GM19238 (cell line): ENCODE measurements around the gene ARL8A.
"Not testable (repeated sequence)": the region's sequence is repeated elsewhere in the genome, so short reads cannot be mapped to it uniquely, and the experiment has no call there.

ENCODE experiments used
- DNase-seq: peaks from one replicate; pipeline ENCODE4 v3.0.0; 2011; ENCODE audit warnings: low spot score; ENCODE audit not compliant: insufficient read length

The ARL8A gene

GRCh38 chr1:202117898-202118371 is 26.6 kb downstream of the ARL8A start:
- DNase-seq = no peak

DNA sequence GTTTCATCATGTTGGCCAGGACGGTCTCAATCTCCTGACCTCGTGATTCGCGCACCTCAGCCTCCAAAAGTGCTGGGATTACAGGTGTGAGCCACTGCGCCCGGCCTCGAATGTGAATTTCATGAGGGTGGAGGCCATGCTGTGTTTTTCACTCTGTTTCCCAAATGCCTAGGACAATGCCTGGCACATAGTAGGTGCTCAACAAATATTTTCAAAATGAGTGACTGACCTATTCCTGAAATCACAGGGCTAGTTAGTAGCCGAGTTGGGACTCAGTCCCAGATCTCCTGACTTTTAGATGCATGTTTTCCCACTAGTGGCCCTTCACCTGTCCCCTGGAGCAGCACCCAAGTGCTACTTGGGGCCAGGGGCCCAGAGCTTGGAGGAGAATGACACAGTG is 28.2 kb downstream of the ARL8A start:
- no peak for DNase-seq

- DNase-seq = no peak
These were observed 30.7 kb downstream of the ARL8A start for GRCh38 chr1:202113690-202114300.

DNA sequence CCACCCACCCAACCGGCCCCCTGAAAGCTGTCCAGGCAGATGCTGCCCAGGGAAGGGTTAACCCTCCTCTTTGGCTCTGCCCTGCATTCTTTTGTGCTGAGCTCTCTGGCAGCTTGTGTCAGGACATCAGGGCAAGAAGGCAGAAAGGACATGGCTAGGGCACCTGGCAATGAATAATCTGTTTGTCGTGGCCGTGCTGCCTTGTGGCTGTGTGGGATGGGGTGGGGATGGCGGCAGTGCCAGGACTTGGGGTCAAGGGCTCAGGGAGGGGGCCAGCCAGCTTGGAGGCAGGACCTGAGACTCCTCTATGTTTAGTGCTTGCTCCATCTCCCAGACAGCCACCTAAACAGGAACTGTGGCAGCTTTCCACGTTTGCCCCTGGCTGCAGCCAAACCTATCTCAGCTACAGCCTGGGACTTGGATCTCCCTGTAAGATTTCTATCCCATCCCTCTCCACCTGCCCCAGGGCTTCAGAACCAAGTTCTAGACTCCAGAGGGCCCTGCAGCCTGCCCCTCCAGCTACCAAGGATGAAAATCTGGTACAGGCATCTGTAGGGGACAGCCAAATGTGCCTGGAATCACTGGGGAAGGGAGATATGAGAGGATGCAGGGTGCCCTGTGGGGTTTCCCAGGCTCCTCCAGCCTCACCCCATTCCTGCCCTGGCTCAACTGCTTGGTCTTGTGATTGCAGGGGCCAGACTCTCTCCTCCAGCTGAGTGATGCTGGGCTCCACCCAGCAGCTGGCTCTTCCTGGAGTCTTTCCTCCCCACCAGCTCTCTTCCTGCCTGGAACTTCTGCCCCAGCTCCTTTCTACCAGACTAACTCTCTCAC is 31.5 kb downstream of the ARL8A start:
- DNase-seq = no peak

DNA sequence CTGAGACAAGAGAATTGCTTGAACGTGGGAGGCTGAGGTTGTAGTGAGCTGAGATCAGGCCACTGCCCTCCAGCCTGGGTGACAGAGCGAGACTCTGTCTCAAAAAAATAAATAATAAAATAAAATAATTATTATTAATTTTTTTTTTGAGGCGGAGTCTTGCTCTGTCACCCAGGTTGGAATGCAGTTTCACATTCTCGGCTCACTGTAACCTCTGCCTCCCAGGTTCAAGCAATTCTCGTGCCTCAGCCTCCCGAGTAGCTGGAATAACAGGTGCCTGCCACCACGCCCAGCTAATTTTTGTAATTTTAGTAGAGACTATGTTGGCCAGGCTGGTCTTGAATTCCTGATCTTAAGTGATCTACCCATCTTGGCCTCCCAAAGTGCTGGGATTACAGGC is 32.9 kb downstream of the ARL8A start:
- DNase-seq = not testable (repeated sequence)

GRCh38 chr1:202110977-202111376 is 33.6 kb downstream of the ARL8A start:
- no peak for DNase-seq

GRCh38 chr1:202107801-202108731 is 36.5 kb downstream of the ARL8A start:
- no peak for DNase-seq

DNA sequence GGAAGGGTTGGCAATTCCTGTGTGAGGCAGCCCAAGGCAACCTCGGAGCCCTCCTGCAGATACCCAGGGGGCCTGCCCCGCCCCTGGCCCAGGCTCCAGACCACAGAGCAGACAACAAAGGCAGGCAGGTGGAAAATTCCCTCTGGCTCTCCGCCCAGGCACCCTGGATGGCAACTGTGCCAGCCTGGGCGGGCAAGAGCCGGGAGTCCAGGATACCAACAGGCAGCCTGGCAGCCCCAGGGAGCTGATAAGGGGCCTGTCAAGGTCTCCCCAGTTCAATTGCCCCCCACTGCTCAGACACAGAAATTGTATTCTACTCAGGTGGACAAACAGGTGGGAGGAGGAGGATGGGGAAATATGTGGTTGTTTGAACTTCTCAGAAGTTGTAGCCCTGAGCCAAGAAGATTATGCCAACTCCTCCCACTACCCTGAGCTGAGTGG is 37.2 kb downstream of the ARL8A start:
- no peak for DNase-seq

DNA sequence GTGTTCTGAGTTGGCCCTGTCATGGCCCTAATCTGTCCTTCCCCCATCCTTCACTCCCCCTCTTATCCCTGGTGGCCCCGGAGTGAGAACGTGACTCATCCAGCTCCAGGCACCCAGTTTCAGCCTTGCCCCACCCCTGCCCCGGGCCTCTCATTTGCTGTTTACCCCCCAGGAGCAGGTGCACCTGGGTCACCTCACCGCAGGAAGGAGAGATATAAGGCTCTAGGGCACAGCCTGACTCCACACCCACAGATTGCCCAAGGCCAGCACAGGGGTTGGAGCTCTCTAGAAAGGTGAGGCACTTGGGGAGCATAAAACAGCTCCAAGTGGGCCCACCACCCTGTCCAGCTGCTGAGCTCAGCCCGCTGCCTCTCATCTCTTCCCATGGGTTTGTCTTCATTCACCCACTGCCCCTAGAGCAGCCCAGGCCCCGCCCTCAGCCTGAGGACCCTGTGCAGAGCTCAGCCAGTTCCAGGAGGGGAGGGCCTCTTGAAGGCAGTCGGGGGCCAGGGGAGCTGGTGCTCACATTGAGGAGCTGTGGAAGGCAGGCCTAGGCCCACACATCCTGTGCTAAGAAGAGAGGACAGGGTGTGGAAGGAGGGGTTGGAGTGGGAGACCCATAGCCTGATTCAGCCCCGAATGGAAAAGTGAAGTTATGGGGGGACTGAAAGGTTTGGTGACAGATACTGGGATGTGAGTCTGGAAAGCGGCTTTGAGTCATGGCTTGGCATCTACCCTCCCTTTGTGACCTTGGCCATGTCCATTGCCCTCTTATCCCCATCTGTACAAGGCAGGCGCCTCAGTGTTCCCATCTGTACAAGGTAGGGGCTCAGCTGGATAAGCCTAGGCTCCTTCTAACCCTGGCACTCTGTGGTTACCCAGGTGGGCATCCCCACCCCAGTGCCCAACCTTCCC is 37.9 kb downstream of the ARL8A start:
- no peak for DNase-seq

DNA sequence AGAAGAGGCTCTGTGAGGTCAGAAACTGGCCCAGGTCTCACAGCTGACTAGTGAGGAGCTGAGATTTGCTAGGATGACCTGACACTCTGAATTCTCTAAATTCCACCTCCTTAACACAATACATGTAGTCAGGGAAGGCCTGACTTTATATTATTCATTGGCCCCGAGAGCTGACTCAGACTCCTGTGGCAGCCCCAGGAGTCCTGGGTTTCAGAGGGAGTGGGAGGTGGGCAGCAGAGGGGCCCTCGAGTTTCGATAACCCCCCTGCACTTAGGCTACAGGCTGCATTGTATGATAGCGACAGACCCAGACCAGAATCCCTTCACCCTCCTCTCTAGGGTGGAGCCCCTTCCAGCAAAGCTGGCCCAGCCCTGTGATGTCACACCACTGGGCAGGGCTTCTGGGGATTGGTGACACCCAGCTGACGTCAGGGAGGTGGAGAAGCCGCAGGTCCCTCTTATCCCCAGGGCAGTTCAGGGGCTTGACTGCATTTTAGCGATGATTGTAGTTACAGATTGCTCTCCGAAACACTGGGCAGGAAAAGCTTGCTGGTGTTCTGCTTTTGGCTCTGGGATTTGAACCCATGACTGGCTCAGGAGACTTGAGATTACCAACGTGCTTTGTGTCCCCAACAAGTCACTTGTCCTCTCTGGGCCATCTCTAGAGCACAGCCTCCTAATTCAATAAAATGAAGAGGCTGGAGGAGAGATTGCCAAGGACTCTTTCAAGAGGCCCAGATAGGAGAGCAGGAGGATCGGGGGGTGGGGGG is 38.8 kb downstream of the ARL8A start:
- no peak for DNase-seq

GRCh38 chr1:202104073-202104472 is 40.5 kb downstream of the ARL8A start:
- DNase-seq = no peak

- no peak for DNase-seq
These were observed 43.4 kb downstream of the ARL8A start for GRCh38 chr1:202101184-202101583.

GRCh38 chr1:202093858-202094257 is 50.7 kb downstream of the ARL8A start:
- DNase-seq = no peak

DNA sequence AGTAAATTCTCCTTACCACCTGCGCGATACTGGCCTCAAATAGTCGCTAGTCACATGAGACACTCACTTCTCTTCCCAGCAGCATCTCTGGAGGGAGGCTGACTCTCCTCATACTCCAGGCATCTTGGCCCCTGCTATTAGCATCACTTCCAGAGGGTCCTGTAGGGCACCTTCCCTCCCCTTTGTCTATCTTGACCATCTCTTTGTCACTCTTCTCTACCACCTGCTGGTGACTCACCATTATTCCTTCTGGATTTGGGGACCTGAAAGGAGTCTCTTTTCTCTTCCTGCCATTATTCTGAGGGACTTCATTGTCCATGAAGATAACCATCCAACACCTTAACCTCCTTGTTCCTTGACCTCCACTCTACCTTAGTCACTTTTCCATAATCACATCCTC is 53.5 kb downstream of the ARL8A start:
- no peak for DNase-seq

- DNase-seq = no peak
These were observed 56.3 kb downstream of the ARL8A start for GRCh38 chr1:202088206-202088605.

GRCh38 chr1:202086579-202087350 is 57.8 kb downstream of the ARL8A start:
- no peak for DNase-seq

GRCh38 chr1:202085682-202086373 is 58.7 kb downstream of the ARL8A start:
- DNase-seq = no peak
